Breast epithelium (tissue), 3 donors: Measurements from ENCODE around the gene SPATA31D3.
"Not testable (repeated sequence)": the region's sequence is repeated elsewhere in the genome, so short reads cannot be mapped to it uniquely, and the experiment has no call there.

Experiments used
- POLR2A ChIP-seq: fragments of 450-650 bp; IDR thresholded peaks from one replicate; pipeline ENCODE4 v1.6.1; 2016; ENCODE audit warnings: antibody characterized with exemption, mild to moderate bottlenecking, moderate library complexity
- POLR2AphosphoS5 ChIP-seq, 3 donors: sonication (generic); formaldehyde crosslinking; IDR thresholded peaks; one replicate each; pipeline ENCODE4 v1.6.1; 2017; ENCODE audit warnings: antibody characterized with exemption in 3 of 3
- TF ChIP-seq, protein P1 (sequence below), 3 donors: fragments of 450-650 bp; IDR thresholded peaks; one replicate each; pipeline ENCODE4 v1.5.1; 2016 to 2017; ENCODE audit warnings: antibody characterized with exemption in 3 of 3, mild to moderate bottlenecking in 3 of 3, moderate library complexity in 3 of 3

DNA sequence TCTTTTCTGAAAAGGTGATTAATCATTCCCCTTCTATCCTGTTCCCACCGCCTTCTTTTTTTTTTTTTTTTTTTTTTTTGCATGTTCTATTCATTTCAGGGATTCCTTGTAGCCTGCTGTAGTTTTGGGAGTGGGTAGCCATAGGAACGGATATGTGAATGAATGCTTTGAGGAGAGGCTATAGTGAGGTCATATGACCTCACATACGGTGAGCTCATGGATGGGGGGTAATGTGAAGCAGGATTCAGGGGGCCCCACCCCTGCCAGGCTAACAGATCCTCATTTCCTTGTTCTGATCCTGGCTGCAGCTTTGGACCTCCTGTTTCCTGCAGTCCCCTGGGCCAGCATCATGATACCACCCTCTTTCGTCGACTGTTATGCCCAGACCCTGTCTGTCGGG is 13.2 kb upstream of the SPATA31D3 start:
- TF ChIP-seq, protein P1, sequence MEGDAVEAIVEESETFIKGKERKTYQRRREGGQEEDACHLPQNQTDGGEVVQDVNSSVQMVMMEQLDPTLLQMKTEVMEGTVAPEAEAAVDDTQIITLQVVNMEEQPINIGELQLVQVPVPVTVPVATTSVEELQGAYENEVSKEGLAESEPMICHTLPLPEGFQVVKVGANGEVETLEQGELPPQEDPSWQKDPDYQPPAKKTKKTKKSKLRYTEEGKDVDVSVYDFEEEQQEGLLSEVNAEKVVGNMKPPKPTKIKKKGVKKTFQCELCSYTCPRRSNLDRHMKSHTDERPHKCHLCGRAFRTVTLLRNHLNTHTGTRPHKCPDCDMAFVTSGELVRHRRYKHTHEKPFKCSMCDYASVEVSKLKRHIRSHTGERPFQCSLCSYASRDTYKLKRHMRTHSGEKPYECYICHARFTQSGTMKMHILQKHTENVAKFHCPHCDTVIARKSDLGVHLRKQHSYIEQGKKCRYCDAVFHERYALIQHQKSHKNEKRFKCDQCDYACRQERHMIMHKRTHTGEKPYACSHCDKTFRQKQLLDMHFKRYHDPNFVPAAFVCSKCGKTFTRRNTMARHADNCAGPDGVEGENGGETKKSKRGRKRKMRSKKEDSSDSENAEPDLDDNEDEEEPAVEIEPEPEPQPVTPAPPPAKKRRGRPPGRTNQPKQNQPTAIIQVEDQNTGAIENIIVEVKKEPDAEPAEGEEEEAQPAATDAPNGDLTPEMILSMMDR (IDR thresholded peaks at IDR 0.05) = not testable (repeated sequence)
- not testable (repeated sequence) for TF ChIP-seq POLR2A; POLR2AphosphoS5 (IDR thresholded peaks at IDR 0.05)
